HG03135 (cell line): ENCODE results near the gene CES3.
A peak's percentile ranks its signal among the peaks of the same experiment; 100 is the strongest.
"Not testable (repeated sequence)": the region's sequence is repeated elsewhere in the genome, so short reads cannot be mapped to it uniquely, and the experiment has no call there.

Experiments used
- ATAC-seq: cut with Tn5 transposase; IDR thresholded peaks from one replicate; pipeline ENCODE4 v1.9.1; 2021; ENCODE audit warnings: mild to moderate bottlenecking, moderate library complexity; ENCODE audit not compliant: unreplicated experiment

CES3 gene

DNA sequence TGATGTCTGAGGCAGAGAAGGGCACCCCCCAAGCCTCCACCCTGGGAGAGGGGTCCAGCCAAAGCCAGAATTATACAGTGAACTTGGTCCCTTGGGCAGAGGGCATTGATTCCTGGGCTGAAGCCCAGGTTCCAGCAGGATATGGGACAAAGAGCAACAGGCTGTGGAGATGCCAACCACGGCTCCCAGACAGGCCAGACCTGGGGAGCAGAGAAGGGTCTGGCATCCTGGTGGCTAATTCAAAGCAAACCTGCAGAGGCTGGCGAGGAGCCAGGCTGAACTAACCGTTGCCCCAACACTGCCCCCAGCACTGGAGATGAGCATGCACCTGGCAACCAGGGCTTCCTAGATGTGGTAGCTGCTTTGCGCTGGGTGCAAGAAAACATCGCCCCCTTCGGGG is 3.0 kb downstream of the CES3 start:
- ATAC-seq: no peak

- ATAC-seq: no peak
These were observed 7.8 kb downstream of the CES3 start for GRCh38 chr16:66968847-66969246.

GRCh38 chr16:66970775-66971720 is 10.0 kb downstream of the CES3 start:
- ATAC-seq: no peak

DNA sequence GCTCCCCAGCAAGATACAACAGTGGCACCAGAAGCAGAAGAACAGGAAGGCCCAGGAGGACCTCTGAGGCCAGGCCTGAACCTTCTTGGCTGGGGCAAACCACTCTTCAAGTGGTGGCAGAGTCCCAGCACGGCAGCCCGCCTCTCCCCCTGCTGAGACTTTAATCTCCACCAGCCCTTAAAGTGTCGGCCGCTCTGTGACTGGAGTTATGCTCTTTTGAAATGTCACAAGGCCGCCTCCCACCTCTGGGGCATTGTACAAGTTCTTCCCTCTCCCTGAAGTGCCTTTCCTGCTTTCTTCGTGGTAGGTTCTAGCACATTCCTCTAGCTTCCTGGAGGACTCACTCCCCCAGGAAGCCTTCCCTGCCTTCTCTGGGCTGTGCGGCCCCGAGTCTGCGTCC is 11.9 kb downstream of the CES3 start:
- ATAC-seq: no peak

DNA sequence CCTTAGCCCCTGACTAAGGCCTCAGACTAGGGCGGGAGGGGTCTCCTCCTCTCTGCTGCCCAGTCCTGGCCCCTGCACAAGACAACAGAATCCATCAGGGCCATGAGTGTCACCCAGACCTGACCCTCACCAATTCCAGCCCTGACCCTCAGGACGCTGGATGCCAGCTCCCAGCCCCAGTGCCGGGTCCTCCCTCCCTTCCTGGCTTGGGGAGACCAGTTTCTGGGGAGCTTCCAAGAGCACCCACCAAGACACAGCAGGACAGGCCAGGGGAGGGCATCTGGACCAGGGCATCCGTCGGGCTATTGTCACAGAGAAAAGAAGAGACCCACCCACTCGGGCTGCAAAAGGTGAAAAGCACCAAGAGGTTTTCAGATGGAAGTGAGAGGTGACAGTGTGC is 12.7 kb downstream of the CES3 start:
- no peak for ATAC-seq

- not testable (repeated sequence) for ATAC-seq
These were observed 13.3 kb downstream of the CES3 start for GRCh38 chr16:66974156-66974931.

DNA sequence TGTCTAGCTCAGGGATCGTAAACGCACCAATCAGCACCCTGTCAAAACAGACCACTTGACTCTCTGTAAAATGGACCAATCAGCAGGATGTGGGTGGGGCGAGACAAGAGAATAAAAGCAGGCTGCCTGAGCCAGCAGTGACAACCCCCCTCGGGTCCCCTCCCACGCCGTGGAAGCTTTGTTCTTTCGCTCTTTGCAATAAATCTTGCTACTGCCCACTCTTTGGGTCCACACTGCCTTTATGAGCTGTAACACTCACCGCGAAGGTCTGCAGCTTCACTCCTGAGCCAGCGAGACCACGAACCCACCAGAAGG is 13.8 kb downstream of the CES3 start:
- ATAC-seq: not testable (repeated sequence)

- no peak for ATAC-seq
These were observed 14.3 kb downstream of the CES3 start for GRCh38 chr16:66975302-66975893.

- ATAC-seq: no peak
These were observed 15.7 kb downstream of the CES3 start for GRCh38 chr16:66976746-66977145.

- ATAC-seq: peak; percentile 75
These were observed 16.5 kb downstream of the CES3 start for GRCh38 chr16:66977341-66978113.

DNA sequence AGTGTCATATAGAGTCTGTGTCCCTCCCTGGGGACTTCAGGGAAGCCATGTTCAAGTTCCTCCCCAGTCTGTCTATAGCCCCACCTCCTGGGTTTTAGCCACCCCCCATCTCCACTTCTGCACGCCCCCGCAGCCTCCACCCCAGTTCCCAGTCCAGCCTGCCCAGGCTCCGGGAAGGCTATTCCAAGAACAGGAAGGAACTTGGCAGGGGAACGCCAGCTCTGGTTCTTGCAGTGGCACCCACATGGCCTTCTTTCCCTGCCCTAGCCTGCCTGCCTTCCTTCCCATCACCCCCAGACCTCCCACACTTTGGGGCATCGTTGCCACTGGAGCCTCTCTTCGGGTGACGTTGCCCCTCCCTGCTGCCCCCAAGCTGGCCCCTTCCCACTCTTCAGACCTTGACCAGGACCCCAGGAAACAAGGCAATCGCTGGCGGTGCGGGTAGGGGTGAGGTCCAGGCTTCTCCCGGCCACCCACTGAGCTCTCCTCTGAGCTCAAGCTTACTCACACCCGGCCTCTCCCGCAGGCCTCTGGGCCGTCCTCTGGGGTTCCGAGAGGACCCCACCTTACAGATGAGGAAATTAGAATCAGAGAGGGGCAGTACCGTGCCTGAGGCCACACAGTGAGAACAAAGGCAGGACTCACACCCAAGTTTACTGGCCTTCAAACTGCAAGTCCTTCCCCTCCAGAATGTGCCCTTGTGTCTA is 18.1 kb downstream of the CES3 start:
- ATAC-seq: no peak

DNA sequence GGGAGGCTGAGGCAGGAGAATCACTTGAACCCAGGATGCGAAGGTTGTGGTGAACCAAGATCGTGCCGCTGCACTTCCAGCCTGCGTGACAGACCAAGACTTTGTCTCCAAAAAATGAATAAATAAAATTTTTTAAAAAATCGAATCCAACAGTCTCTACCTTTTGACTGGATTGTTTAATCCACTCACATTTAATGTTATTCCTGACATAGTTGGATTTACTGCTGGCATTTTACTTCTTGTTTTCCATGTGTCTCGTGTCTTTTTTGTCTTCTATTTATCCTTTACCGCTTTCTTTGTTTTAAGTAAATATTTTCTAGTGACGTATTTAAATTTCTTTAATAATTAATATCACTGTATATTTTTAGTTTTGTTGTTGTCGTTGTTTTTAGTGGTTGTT is 22.0 kb downstream of the CES3 start:
- no peak for ATAC-seq

GRCh38 chr16:66984892-66985311 is 23.8 kb downstream of the CES3 start:
- no peak for ATAC-seq

GRCh38 chr16:66986559-66986958 is 25.5 kb downstream of the CES3 start:
- no peak for ATAC-seq

DNA sequence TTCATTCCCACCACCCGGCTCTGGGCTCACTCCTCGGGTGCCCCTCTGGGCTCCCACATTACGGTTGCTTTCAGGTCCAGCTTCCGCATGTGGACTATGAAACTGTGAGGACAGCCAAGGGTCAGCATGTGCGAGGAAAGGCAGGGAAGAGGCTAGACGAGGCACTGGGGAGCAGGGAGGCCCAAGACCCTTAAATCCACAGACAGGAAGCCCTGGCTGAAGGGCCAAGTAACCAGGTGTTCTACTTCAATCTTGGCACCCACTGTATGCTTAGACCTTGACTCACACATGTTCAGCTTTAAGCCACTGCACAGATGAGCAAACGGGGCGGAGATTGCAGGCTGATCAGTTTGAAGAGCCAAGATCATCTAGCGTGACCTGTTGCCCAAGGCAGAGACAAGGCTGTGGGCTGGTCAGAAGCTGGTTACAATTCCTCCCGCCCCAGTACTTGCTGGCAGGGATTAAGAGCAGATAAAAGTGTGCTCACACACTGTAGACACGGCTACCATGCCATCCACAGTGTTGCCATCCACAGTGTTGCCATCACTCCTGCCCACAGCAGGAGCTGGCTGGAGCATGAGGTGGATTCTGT is 27.2 kb downstream of the CES3 start, which contains the start of gene CES4A:
TSS of gene CES4A (plus strand) at position 393 of the 592 bp plus-strand sequence. CDS start at position 577, 184 bp downstream.
- no peak for ATAC-seq

DNA sequence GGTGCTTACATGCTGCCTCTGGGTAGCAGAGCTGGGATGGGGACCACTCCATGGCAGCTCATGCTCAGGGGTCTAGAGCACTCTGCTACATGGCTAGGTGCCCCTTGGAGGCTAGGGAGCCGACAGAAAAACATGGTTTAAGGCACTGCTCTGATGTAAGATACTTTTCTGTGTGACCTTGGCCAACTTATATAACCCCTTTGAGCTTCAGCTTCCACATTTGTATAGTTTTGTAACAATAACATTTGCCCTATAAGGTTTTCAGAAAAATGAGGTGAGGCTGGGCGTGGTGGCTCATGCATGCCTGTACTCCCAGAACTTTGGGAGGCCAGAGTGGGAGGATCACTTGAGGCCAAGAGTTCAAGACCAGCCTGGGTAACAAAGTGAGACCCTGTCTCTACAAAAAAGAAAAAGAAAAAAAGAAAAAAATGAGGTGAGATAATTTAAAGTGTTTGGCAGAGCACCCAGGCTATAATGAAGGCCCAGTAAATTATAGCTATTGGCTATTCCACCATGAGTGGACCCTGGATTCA is 30.5 kb downstream of the CES3 start:
- ATAC-seq: no peak

DNA sequence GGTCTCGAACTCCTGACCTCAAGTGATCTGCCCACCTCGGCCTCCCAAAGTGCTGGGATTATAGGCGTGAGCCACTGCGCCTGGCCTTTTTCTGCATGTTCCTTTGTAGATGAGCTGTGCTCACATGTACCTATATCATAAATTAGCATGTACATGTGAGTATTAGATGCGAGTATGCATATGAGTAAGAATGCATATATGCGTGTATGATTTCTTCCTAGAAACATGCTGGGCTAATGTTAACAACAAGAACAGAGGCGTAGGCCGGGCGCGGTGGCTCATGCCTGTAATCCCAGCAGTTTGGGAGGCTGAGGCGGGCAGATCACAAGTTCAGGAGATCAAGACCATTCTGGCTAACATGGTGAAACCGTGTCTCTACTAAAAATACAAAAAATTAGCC is 32.5 kb downstream of the CES3 start:
- ATAC-seq: not testable (repeated sequence)

DNA sequence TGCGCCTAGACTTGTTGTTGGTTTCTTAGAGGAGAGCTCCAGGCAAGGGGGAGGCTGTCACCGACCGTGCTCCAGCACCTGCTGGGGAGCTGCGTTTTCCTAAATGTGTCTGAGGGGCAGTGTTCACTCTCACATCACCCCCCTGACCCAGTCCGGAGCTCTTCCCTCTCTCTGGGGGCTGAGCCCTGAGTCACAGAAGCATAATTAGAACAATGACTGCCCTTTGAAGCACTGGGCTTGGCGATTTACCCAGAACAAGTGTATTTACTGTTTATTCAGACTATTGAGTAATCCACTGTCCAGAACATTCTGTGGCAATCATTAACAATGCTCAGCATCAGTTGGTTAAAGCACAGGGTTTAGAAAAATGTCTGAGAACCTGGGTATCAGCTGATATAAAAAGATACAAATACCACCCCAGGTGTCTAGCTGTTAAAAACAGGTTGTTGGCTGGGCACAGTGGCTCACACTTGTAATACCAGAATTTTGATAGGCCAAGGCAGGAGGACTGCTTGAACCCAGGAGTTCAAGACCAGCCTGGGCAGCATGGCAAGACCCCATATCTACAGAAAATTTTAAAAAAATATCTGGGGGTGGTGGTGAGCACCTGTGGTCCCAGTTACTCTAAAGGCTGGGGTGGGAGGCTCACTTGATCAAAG is 35.4 kb downstream of the CES3 start:
- ATAC-seq: no peak

GRCh38 chr16:66996983-66997358 is 35.9 kb downstream of the CES3 start:
- ATAC-seq: no peak
